NT2/D1 (cell line): ENCODE data around the gene CCDC97.

ENCODE experiments used
- SUZ12 ChIP-seq: IDR thresholded peaks from 2 replicates; pipeline ENCODE4 v1.6.1; 2011; ENCODE audit not compliant: insufficient read length, insufficient read depth; ENCODE audit errors: extremely low read depth
- YY1 ChIP-seq: IDR thresholded peaks from 2 replicates; pipeline ENCODE4 v1.6.1; 2011; ENCODE audit not compliant: insufficient read length, insufficient read depth

- no peak for TF ChIP-seq SUZ12
- no peak for TF ChIP-seq YY1
Observed at GRCh38 chr19:41299046-41299754, 10.8 kb upstream of the CCDC97 start.
